GM12891 (cell line): ENCODE data around the gene CENATAC.

ENCODE experiments used
- POLR2A ChIP-seq: IDR thresholded peaks from 2 replicates; pipeline ENCODE4 v1.6.1; 2011; ENCODE audit warnings: low read depth, low read length, control low read depth
- POLR2AphosphoS5 ChIP-seq: IDR thresholded peaks from 2 replicates; pipeline ENCODE4 v1.6.1; 2011; ENCODE audit warnings: low read depth, low read length, control low read depth
- POU2F2 ChIP-seq: IDR thresholded peaks from 2 replicates; pipeline ENCODE4 v1.6.1; 2011; ENCODE audit warnings: low read depth, mild to moderate bottlenecking, control low read depth, low read length, moderate library complexity

DNA sequence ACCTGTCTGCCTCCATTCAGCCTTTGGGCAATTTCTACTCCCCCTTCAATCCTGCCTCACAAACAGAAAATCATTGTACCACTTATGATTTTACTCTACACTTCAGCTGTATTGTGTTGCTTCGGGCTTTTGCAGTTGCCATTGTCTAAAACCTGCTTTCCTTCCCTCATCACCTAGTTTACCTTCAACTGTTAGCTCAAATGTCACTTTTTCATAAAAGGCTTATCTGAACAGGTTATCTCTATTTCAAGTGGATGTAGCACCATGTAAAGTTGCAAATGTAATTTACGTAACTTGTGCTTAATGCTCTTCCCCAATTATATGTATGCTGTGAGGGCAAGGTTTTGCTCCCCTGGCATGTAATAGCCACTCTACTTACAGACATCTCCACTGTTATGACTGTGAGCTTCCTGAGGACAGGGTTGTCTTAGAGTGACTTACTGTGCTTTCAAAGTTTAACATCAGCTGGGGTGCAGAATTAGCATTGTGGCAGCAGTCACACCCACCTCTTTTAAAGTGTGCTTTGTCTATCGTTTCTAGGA lies 14.8 kb downstream of the CENATAC start:
- TF ChIP-seq POLR2A (no peak; the same call in none of the 2 replicates), POLR2AphosphoS5 (0 out of 2 replicates have a peak, but pooled peaks have one; percentile 28), POU2F2 (no peak)
